Keratinocyte (primary cell): ENCODE data around the gene LRRFIP2. TPM values are rescaled to one million over a fixed set of nuclear protein-coding genes. Genes with fewer than 3 reads are reported as not detected.

Source experiments
- DNase-seq: peaks from one replicate; pipeline ENCODE4 v3.0.0-alpha.2; 2011; ENCODE audit warnings: low read depth, missing footprints, low spot score
- FAIRE-seq: peaks from 2 replicates; lab custom pipeline; 2011; peaks lifted over from hg19 to GRCh38; lab: Jason Lieb, UNC
- H2AFZ ChIP-seq: 2 replicates; pipeline ENCODE4 v1.6.0; 2012; ENCODE audit warnings: low read length, control low read depth, inconsistent platforms; ENCODE audit not compliant: control insufficient read depth
- H3K27ac ChIP-seq: 2 replicates; pipeline ENCODE4 v1.5.1; 2011; ENCODE audit warnings: low read length; ENCODE audit not compliant: control insufficient read depth, insufficient read depth
- H3K27me3 ChIP-seq: 3 replicates; pipeline ENCODE4 v1.6.0; 2011; ENCODE audit warnings: low read length; ENCODE audit not compliant: control insufficient read depth, insufficient read depth; ENCODE audit errors: extremely low read depth
- H3K36me3 ChIP-seq, 2 experiments: 2 replicates in 1 of 2; 3 replicates in 1 of 2; pipeline ENCODE4 v1.5.1; 2011; ENCODE audit warnings: low read length in 2 of 2, mild to moderate bottlenecking in 1 of 2; ENCODE audit not compliant: control insufficient read depth in 2 of 2, insufficient read depth in 2 of 2; ENCODE audit errors: extremely low read depth in 1 of 2
- H3K4me1 ChIP-seq: 3 replicates; pipeline ENCODE4 v1.5.1; 2011; ENCODE audit warnings: low read length; ENCODE audit not compliant: control insufficient read depth, insufficient read depth; ENCODE audit errors: extremely low read depth
- H3K4me2 ChIP-seq: 3 replicates; pipeline ENCODE4 v1.6.0; 2011; ENCODE audit warnings: low read depth, low read length; ENCODE audit not compliant: control insufficient read depth, insufficient read depth; ENCODE audit errors: extremely low read depth
- H3K4me3 ChIP-seq, 3 experiments: fragments of 200-600 bp in 1 of 3; sonication (generic) in 1 of 3; 2 replicates in 2 of 3; 3 replicates in 1 of 3; pipeline ENCODE4 v1.5.1; 2011 to 2016; ENCODE audit warnings: low read length in 3 of 3, mild to moderate bottlenecking in 3 of 3, control low read depth in 2 of 3, inconsistent platforms in 1 of 3, low read depth in 1 of 3, mixed read lengths in 1 of 3, mixed run types in 1 of 3, moderate library complexity in 1 of 3; ENCODE audit not compliant: control insufficient read depth in 2 of 3, insufficient read depth in 2 of 3; ENCODE audit errors: extremely low read depth in 1 of 3
- H3K79me2 ChIP-seq: 2 replicates; pipeline ENCODE4 v1.6.0; 2012; ENCODE audit warnings: low read length; ENCODE audit not compliant: control insufficient read depth, insufficient read depth
- H3K9ac ChIP-seq: 3 replicates; pipeline ENCODE4 v1.6.0; 2011; ENCODE audit warnings: low read length; ENCODE audit not compliant: control insufficient read depth, insufficient read depth; ENCODE audit errors: extremely low read depth
- H3K9me1 ChIP-seq: 3 replicates; pipeline ENCODE4 v1.6.0; 2011; ENCODE audit warnings: low read length; ENCODE audit not compliant: control insufficient read depth, insufficient read depth; ENCODE audit errors: extremely low read depth
- H3K9me3 ChIP-seq: 2 replicates; pipeline ENCODE4 v1.5.1; 2012; ENCODE audit warnings: low read depth, low read length; ENCODE audit not compliant: control insufficient read depth
- H4K20me1 ChIP-seq: 3 replicates; pipeline ENCODE4 v1.6.0; 2011; ENCODE audit warnings: low read length; ENCODE audit not compliant: control insufficient read depth, insufficient read depth; ENCODE audit errors: extremely low read depth
- EZH2 ChIP-seq: IDR thresholded peaks from one replicate; pipeline ENCODE4 v1.6.1; 2012; ENCODE audit warnings: inconsistent platforms, mild to moderate bottlenecking, low read length, moderate library complexity
- dilution Hi-C: fragments of 300-500 bp; cut with MboI; formaldehyde crosslinking; loops from one replicate; pipeline ENCODE4 v1.7.0; 2020; ENCODE audit warnings: low sequenced_read_pairs; ENCODE audit not compliant: extremely low pct_ligation_motif_present
- polyA plus RNA-seq, 5 experiments: library from polyadenylated mRNA; depleted of rRNA in 3 of 5; stranded (reverse) in 3 of 5; stranded (forward) in 1 of 5; unstranded in 1 of 5; fragments of >200 nt; gene quantifications; 1 replicate in 1 of 5; 2 replicates in 3 of 5; 3 replicates in 1 of 5; pipeline versions ENCODE4 v1.2.1 to v1.2.3, GENCODE V29; 2011 to 2012; ENCODE audit warnings: missing spikeins in 2 of 5, low read depth in 1 of 5, low replicate concordance in 1 of 5
- TF ChIP-seq, protein P1 (sequence below), 3 experiments: IDR thresholded peaks in 1 of 3; conservative IDR thresholded peaks in 1 of 3; optimal IDR thresholded peaks in 1 of 3; 2 replicates in 2 of 3; 3 replicates in 1 of 3; pipeline versions ENCODE3 to v1.5.1; 2011; ENCODE audit warnings: low read length in 3 of 3, mild to moderate bottlenecking in 3 of 3, moderate library complexity in 2 of 3, control low read depth in 1 of 3, inconsistent platforms in 1 of 3; ENCODE audit not compliant: insufficient read depth in 2 of 3; ENCODE audit errors: extremely low read depth in 1 of 3

The LRRFIP2 gene
- polyA plus RNA-seq, 1 donor (not counting 4 experiments of a cell fraction or from before 2014, with no cell fraction given) = 70.3 TPM

GRCh38 chr3:37103103-37103808 is 71.1 kb downstream of the LRRFIP2 start:
- H2AFZ ChIP-seq = no peak overlapping the region
- no peak for TF ChIP-seq EZH2
- TF ChIP-seq, protein P1, sequence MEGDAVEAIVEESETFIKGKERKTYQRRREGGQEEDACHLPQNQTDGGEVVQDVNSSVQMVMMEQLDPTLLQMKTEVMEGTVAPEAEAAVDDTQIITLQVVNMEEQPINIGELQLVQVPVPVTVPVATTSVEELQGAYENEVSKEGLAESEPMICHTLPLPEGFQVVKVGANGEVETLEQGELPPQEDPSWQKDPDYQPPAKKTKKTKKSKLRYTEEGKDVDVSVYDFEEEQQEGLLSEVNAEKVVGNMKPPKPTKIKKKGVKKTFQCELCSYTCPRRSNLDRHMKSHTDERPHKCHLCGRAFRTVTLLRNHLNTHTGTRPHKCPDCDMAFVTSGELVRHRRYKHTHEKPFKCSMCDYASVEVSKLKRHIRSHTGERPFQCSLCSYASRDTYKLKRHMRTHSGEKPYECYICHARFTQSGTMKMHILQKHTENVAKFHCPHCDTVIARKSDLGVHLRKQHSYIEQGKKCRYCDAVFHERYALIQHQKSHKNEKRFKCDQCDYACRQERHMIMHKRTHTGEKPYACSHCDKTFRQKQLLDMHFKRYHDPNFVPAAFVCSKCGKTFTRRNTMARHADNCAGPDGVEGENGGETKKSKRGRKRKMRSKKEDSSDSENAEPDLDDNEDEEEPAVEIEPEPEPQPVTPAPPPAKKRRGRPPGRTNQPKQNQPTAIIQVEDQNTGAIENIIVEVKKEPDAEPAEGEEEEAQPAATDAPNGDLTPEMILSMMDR (optimal IDR thresholded peaks at IDR 0.05 in 1 of 3, IDR thresholded peaks at IDR 0.05 in 1 of 3, conservative IDR thresholded peaks at IDR 0.05 in 1 of 3; ENCODE audit: extremely low read depth in 1 of 3, insufficient read depth in 2 of 3, low read length in 3 of 3) = no peak
- H4K20me1 ChIP-seq = no peaks in the 10 kb centered on the region
- H3K9me1 ChIP-seq = no peaks in the 10 kb centered on the region
- no peak overlapping the region for H3K27ac ChIP-seq
- peaks cover 9% of the 10 kb centered on the region for H3K79me2 ChIP-seq
- H3K27me3 ChIP-seq = no peaks in the 10 kb centered on the region
- H3K36me3 ChIP-seq = peaks cover 0 to 3% of the 10 kb centered on the region in 2 experiments
- H3K4me2 ChIP-seq = no peak overlapping the region
- no peak for DNase-seq
- FAIRE-seq = no peak
- no peak overlapping the region for H3K4me3 ChIP-seq
- H3K4me1 ChIP-seq = peaks cover 7% of the 10 kb centered on the region
- dilution Hi-C loops = no loop called here
- no peaks in the 10 kb centered on the region for H3K9me3 ChIP-seq
- H3K9ac ChIP-seq = no peak overlapping the region

DNA sequence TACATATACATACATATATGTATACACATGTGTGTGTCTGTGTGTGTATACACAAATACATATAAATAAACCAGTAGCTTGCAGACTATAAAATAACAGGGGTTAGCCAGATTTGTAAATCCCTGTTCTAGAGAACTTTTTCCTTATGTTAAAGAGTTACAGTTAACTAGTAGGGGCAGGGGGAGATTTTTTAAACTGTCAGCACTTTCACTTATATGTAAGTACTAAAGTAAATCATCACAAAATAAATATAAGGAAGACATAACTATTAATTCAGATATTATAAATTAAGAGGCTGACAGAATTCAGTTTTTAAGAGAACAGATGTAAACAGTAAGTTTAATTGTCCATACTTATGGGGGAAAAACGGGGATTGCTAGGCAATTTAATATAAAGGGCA is 74.0 kb downstream of the LRRFIP2 start:
- Histone ChIP-seq H2AFZ (no peak overlapping the region), H3K4me2 (no peak overlapping the region), H3K9ac (no peak overlapping the region), H3K27ac (no peak overlapping the region), H3K27me3 (no peaks in the 10 kb centered on the region), H3K9me1 (no peaks in the 10 kb centered on the region), H3K36me3 (peaks cover 3 to 4% of the 10 kb centered on the region in 2 experiments), H3K9me3 (no peaks in the 10 kb centered on the region), H3K4me3 (no peak overlapping the region), H4K20me1 (no peaks in the 10 kb centered on the region), H3K79me2 (peaks cover 9% of the 10 kb centered on the region), H3K4me1 (peaks cover 3% of the 10 kb centered on the region)
- no peak for TF ChIP-seq EZH2
- TF ChIP-seq, protein P1 (optimal IDR thresholded peaks at IDR 0.05 in 1 of 3, IDR thresholded peaks at IDR 0.05 in 1 of 3, conservative IDR thresholded peaks at IDR 0.05 in 1 of 3; ENCODE audit: extremely low read depth in 1 of 3, insufficient read depth in 2 of 3, low read length in 3 of 3) = no peak
- dilution Hi-C loops = no loop called here
- DNase-seq (no peak), FAIRE-seq (no peak)
